Mesodermal cell (in vitro differentiated cells): Measurements from ENCODE around the gene ELP5.

ENCODE experiments used
- H3K27ac ChIP-seq: 2 replicates; pipeline ENCODE4 v1.7.0; 2013; ENCODE audit warnings: mild to moderate bottlenecking, low read depth, low read length, moderate library complexity; ENCODE audit not compliant: severe bottlenecking
- H3K36me3 ChIP-seq: 2 replicates; pipeline ENCODE4 v1.7.1; 2013; ENCODE audit warnings: mild to moderate bottlenecking, low read length, moderate library complexity; ENCODE audit not compliant: control insufficient read depth, insufficient read depth
- H3K4me1 ChIP-seq: one replicate; pipeline ENCODE4 v1.7.1; 2013; ENCODE audit warnings: mild to moderate bottlenecking, low read length; ENCODE audit not compliant: insufficient read depth, control insufficient read depth, poor library complexity, severe bottlenecking
- H3K4me3 ChIP-seq: 2 replicates; pipeline ENCODE4 v1.7.0; 2013; ENCODE audit warnings: low read length, control low read depth, mild to moderate bottlenecking; ENCODE audit not compliant: insufficient read depth, poor library complexity, severe bottlenecking; ENCODE audit errors: extremely low read depth
- H3K9me3 ChIP-seq: 2 replicates; pipeline ENCODE4 v1.7.1; 2013; ENCODE audit warnings: mild to moderate bottlenecking, low read length, moderate library complexity; ENCODE audit not compliant: control insufficient read depth
- WGBS, 2 experiments: methylation state at CpG; one replicate each; pipeline ENCODE4 v1.1.5; 2013; ENCODE audit warnings: missing lambda C conversion rate in 2 of 2; ENCODE audit not compliant: insufficient coverage in 2 of 2; 5-methylcytosine and 5-hydroxymethylcytosine counted together

Gene ELP5

GRCh38 chr17:7292194-7292593 lies 40.2 kb downstream of the ELP5 start:
- Histone ChIP-seq H3K4me1 (no peaks in the 10 kb centered on the region), H3K27ac (no peak overlapping the region), H3K4me3 (no peak overlapping the region), H3K9me3 (no peaks in the 10 kb centered on the region), H3K36me3 (no peaks in the 10 kb centered on the region)
- WGBS, 2 experiments = 100% methylated on average over 1 of the region's 2 CpGs; no CpG with 5 or more reads in 1 of the 2 experiments

- H3K4me3 ChIP-seq = no peak overlapping the region
- no peaks in the 10 kb centered on the region for H3K4me1 ChIP-seq
- no peak overlapping the region for H3K27ac ChIP-seq
- 50 to 66% methylated on average over 2 to 3 of the region's 6 CpGs for WGBS, 2 experiments
- H3K36me3 ChIP-seq = no peaks in the 10 kb centered on the region
- no peaks in the 10 kb centered on the region for H3K9me3 ChIP-seq
Observed at GRCh38 chr17:7292729-7293128, 40.7 kb downstream of the ELP5 start.

GRCh38 chr17:7293159-7293558 lies 41.1 kb downstream of the ELP5 start:
- H3K36me3 ChIP-seq = no peaks in the 10 kb centered on the region
- 96% methylated on average over 6 to 8 of the region's 11 CpGs for WGBS, 2 experiments
- no peak overlapping the region for H3K4me3 ChIP-seq
- no peak overlapping the region for H3K27ac ChIP-seq
- H3K9me3 ChIP-seq = no peaks in the 10 kb centered on the region
- no peaks in the 10 kb centered on the region for H3K4me1 ChIP-seq

GRCh38 chr17:7293816-7294613 lies 42.0 kb downstream of the ELP5 start:
- Histone ChIP-seq H3K4me3 (peak overlapping the region; percentile 33), H3K4me1 (no peaks in the 10 kb centered on the region), H3K36me3 (no peaks in the 10 kb centered on the region), H3K9me3 (no peaks in the 10 kb centered on the region), H3K27ac (no peak overlapping the region)
- WGBS, 2 experiments = 3 to 4% methylated on average over 41 to 61 of the region's 75 CpGs

- Histone ChIP-seq H3K36me3 (no peaks in the 10 kb centered on the region), H3K4me1 (no peaks in the 10 kb centered on the region), H3K27ac (no peak within 1 kb of the TSS), H3K4me3 (peak within 1 kb of the TSS; percentile 33), H3K9me3 (no peaks in the 10 kb centered on the region)
- WGBS, 2 experiments = 3 to 7% methylated on average over 17 to 29 of the region's 57 CpGs
Observed at GRCh38 chr17:7294614-7295153, 42.7 kb downstream of the ELP5 start, which contains the start of gene YBX2. YBX2 (minus strand) TSS chr17:7294639; CDS start chr17:7294500, 139 bp downstream.

- H3K4me3 ChIP-seq = no peak overlapping the region
- 66 to 84% methylated on average over 36 to 38 of the region's 42 CpGs for WGBS, 2 experiments
- no peaks in the 10 kb centered on the region for H3K9me3 ChIP-seq
- no peak overlapping the region for H3K27ac ChIP-seq
- H3K4me1 ChIP-seq = no peaks in the 10 kb centered on the region
- H3K36me3 ChIP-seq = no peaks in the 10 kb centered on the region
Observed at GRCh38 chr17:7295230-7296180, 43.5 kb downstream of the ELP5 start.

- WGBS, 2 experiments = 8 to 10% methylated on average over 42 of the region's 51 CpGs
- no peaks in the 10 kb centered on the region for H3K36me3 ChIP-seq
- H3K4me3 ChIP-seq = no peak overlapping the region
- H3K4me1 ChIP-seq = no peaks in the 10 kb centered on the region
- no peak overlapping the region for H3K27ac ChIP-seq
- H3K9me3 ChIP-seq = no peaks in the 10 kb centered on the region
Observed at GRCh38 chr17:7296189-7296861, 44.3 kb downstream of the ELP5 start.

- Histone ChIP-seq H3K9me3 (no peaks in the 10 kb centered on the region), H3K4me3 (no peak overlapping the region), H3K27ac (no peak overlapping the region), H3K36me3 (peaks cover 4% of the 10 kb centered on the region), H3K4me1 (peaks cover under 1% of the 10 kb centered on the region)
- 89 to 92% methylated on average over 1 to 2 of the region's 7 CpGs for whole genome bisulfite sequencing, 2 experiments
Observed at GRCh38 chr17:7304179-7304578, 52.2 kb downstream of the ELP5 start.

- 1% methylated on average over 52 to 62 of the region's 64 CpGs for WGBS, 2 experiments
- Histone ChIP-seq H3K9me3 (no peaks in the 10 kb centered on the region), H3K27ac (peak within 1 kb of the TSS; percentile 95), H3K36me3 (peaks cover 32% of the 10 kb centered on the region), H3K4me3 (peak within 1 kb of the TSS; percentile 90), H3K4me1 (peaks cover 10% of the 10 kb centered on the region)
Observed at GRCh38 chr17:7306911-7307685, 55.1 kb downstream of the ELP5 start, which contains the start of gene EIF5A. EIF5A (plus strand) TSS chr17:7307628; CDS start chr17:7309636, 2,008 bp downstream.
